K562 (cell line): Measurements from ENCODE around the gene SMAGP. TPM values are rescaled to one million over a fixed set of nuclear protein-coding genes. Genes with fewer than 3 reads are reported as not detected.

ENCODE experiments used
- CEBPG ChIP-seq, 3 experiments: fragments of 200-800 bp in 1 of 3; sonication (Bioruptor generic) in 1 of 3; sonication (generic) in 1 of 3; formaldehyde crosslinking in 1 of 3; IDR thresholded peaks in 2 of 3; conservative IDR thresholded peaks in 1 of 3; 2 replicates each; pipeline versions ENCODE4 v1.6.1 to v1.8.0; 2016 to 2022; ENCODE audit warnings: missing compliant biosample characterization in 2 of 3, missing genetic modification characterization in 2 of 3, mild to moderate bottlenecking in 1 of 3, missing genetic modification reagents in 1 of 3
- CHD4 ChIP-seq: fragments of 200-600 bp; sonication (generic); IDR thresholded peaks from 3 replicates; pipeline ENCODE4 v1.6.1; 2012; ENCODE audit warnings: low read depth, mild to moderate bottlenecking, mixed read lengths, low read length, inconsistent platforms; ENCODE audit not compliant: insufficient read depth, insufficient replicate concordance, poor library complexity, severe bottlenecking
- ESRRA ChIP-seq: fragments of 450-650 bp; IDR thresholded peaks from 2 replicates; pipeline ENCODE4 v1.6.1; 2014; ENCODE audit warnings: low read depth, mild to moderate bottlenecking, moderate library complexity, borderline replicate concordance
- ETV5 ChIP-seq: sonication (generic); formaldehyde crosslinking; IDR thresholded peaks from 2 replicates; pipeline ENCODE4 v1.4.0; 2020; ENCODE audit warnings: low read depth, mild to moderate bottlenecking, missing genetic modification reagents
- FOXK1 ChIP-seq: sonication (generic); formaldehyde crosslinking; IDR thresholded peaks from 2 replicates; pipeline ENCODE4 v1.8.0; 2022; ENCODE audit warnings: missing genetic modification reagents, mild to moderate bottlenecking, borderline replicate concordance
- HIVEP1 ChIP-seq: fragments of 250-450 bp; sonication (Bioruptor Pico); IDR thresholded peaks from 2 replicates; pipeline ENCODE4 v1.4.0; 2020; ENCODE audit warnings: mild to moderate bottlenecking
- ILK ChIP-seq: fragments of 450-650 bp; IDR thresholded peaks from 2 replicates; pipeline ENCODE4 v1.6.1; 2016; ENCODE audit warnings: missing genetic modification characterization, low read depth, mild to moderate bottlenecking, missing compliant biosample characterization, moderate library complexity, borderline replicate concordance
- KDM5B ChIP-seq: fragments of 200-600 bp; sonication (generic); IDR thresholded peaks from 2 replicates; pipeline ENCODE4 v1.6.1; 2012; ENCODE audit warnings: low read depth, mild to moderate bottlenecking, moderate library complexity, low read length, control low read depth, inconsistent platforms; ENCODE audit not compliant: insufficient replicate concordance
- MAFK ChIP-seq: IDR thresholded peaks from 2 replicates; pipeline ENCODE4 v1.6.1; 2011; ENCODE audit warnings: low read length, improper control_type of control experiment
- MECOM ChIP-seq: fragments of 250-450 bp; sonication (Bioruptor Pico); IDR thresholded peaks from 2 replicates; pipeline ENCODE4 v1.8.0; 2022; ENCODE audit warnings: inconsistent platforms
- SETDB1 ChIP-seq: IDR thresholded peaks from one replicate; pipeline ENCODE4 v1.6.1; 2012; ENCODE audit warnings: low read length, control low read depth, inconsistent platforms
- SMARCA5 ChIP-seq: fragments of 450-650 bp; IDR thresholded peaks from 2 replicates; pipeline ENCODE4 v1.6.1; 2016
- ZNF174 ChIP-seq: fragments of 250-450 bp; sonication (Bioruptor Pico); IDR thresholded peaks from 2 replicates; pipeline ENCODE4 v1.4.0; 2020; ENCODE audit warnings: mild to moderate bottlenecking
- polyA plus RNA-seq, 8 experiments: library from polyadenylated mRNA; depleted of rRNA in 4 of 8; stranded (reverse) in 5 of 8; unstranded in 3 of 8; fragments of >200 nt; fragmentation: Nextera tagmentation in 2 of 8; fragmentation: Illumina TruSeq in 1 of 8; extraction: Ambion mirVana in 2 of 8; extraction: Trizol in 1 of 8; gene quantifications; 2 replicates each; pipeline versions ENCODE4 v1.2.1 to v1.2.3, GENCODE V29; 2011 to 2014; ENCODE audit warnings: inconsistent platforms in 1 of 8, missing spikeins in 1 of 8
- total RNA-seq, 7 experiments: library from RNA; depleted of rRNA in 6 of 7; stranded (reverse); fragments of >200 nt in 6 of 7; fragmentation: Illumina TruSeq in 2 of 7; extraction: Trizol in 2 of 7; gene quantifications; 2 replicates each; pipeline versions ENCODE4 v1.2.1 to v1.2.3, GENCODE V29; 2011 to 2021; ENCODE audit warnings: low replicate concordance in 1 of 7
- TF ChIP-seq, protein P1 (sequence below): fragments of 450-650 bp; IDR thresholded peaks from 2 replicates; pipeline ENCODE4 v1.6.1; 2017; ENCODE audit warnings: antibody characterized with exemption
- TF ChIP-seq, protein P2 (sequence below): fragments of 450-650 bp; formaldehyde crosslinking; IDR thresholded peaks from 2 replicates; pipeline ENCODE4 v1.4.0; 2022; ENCODE audit warnings: missing genetic modification characterization
- TF ChIP-seq, protein P3 (sequence below): fragments of 450-650 bp; IDR thresholded peaks from one replicate; pipeline ENCODE4 v1.6.1; 2018; ENCODE audit warnings: mild to moderate bottlenecking, moderate library complexity; ENCODE audit not compliant: partially characterized antibody
- TF ChIP-seq, protein P4 (sequence below): fragments of 250-450 bp; sonication (Bioruptor Pico); IDR thresholded peaks from 2 replicates; pipeline ENCODE4 v1.4.0; 2020; ENCODE audit warnings: mild to moderate bottlenecking, moderate library complexity
- TF ChIP-seq, protein P5 (sequence below): fragments of 450-650 bp; formaldehyde crosslinking; IDR thresholded peaks from 2 replicates; pipeline ENCODE4 v1.4.0; 2022; ENCODE audit warnings: missing genetic modification characterization

SMAGP gene
- total and polyA plus RNA-seq, 9 of the 15 experiments (the other 6 are each of a cell fraction or from before 2014, with no cell fraction given) = 23.1 to 62.3 (median 29.9) TPM

DNA sequence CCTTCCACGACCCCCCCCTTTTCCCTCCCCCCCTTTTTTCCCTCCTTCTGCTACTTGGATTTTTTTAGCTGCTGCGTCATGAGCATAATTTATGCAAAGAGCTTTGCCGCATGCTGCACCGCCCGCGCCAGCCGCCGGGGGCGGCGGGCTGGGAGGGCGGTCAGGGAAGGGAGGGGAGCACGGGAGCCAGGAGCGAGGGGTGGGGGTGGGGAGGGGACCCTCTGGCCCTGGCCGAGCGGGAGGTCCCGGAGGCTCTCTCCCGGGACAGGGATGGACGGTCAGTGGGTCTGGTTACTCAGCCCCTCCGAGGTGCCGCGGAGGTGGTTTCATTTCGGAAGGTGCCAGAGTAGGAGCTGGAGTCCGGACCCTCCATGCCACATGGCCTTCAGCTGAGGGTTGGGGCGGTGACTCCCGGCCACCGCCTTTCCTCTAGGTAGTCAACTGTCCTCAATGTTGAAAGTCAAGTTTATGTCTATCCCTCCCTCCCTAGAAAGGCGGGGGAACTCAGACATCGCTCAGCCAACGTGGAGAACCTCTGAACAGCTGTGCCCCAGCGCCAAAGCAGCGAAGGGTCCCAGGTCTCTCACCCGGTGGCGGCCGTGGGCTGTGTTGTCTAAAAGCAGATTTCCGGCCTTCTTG, 52.1 kb downstream of the SMAGP start, which contains the start of gene POU6F1 (continued):
- TF ChIP-seq, protein P1, sequence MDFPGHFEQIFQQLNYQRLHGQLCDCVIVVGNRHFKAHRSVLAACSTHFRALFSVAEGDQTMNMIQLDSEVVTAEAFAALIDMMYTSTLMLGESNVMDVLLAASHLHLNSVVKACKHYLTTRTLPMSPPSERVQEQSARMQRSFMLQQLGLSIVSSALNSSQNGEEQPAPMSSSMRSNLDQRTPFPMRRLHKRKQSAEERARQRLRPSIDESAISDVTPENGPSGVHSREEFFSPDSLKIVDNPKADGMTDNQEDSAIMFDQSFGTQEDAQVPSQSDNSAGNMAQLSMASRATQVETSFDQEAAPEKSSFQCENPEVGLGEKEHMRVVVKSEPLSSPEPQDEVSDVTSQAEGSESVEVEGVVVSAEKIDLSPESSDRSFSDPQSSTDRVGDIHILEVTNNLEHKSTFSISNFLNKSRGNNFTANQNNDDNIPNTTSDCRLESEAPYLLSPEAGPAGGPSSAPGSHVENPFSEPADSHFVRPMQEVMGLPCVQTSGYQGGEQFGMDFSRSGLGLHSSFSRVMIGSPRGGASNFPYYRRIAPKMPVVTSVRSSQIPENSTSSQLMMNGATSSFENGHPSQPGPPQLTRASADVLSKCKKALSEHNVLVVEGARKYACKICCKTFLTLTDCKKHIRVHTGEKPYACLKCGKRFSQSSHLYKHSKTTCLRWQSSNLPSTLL = no peak
- no peak for TF ChIP-seq CEBPG (CRISPR knock-in tag; IDR thresholded peaks at IDR 0.05)
- TF ChIP-seq CEBPG (tag; conservative IDR thresholded peaks at IDR 0.05 in 1 of 2, IDR thresholded peaks at IDR 0.05 in 1 of 2) = no peak
- no peak for TF ChIP-seq MAFK
- TF ChIP-seq HIVEP1 (CRISPR knock-in tag) = no peak
- TF ChIP-seq ETV5 = no peak
- no peak for TF ChIP-seq SETDB1
- TF ChIP-seq FOXK1 = no peak
- TF ChIP-seq, protein P2, sequence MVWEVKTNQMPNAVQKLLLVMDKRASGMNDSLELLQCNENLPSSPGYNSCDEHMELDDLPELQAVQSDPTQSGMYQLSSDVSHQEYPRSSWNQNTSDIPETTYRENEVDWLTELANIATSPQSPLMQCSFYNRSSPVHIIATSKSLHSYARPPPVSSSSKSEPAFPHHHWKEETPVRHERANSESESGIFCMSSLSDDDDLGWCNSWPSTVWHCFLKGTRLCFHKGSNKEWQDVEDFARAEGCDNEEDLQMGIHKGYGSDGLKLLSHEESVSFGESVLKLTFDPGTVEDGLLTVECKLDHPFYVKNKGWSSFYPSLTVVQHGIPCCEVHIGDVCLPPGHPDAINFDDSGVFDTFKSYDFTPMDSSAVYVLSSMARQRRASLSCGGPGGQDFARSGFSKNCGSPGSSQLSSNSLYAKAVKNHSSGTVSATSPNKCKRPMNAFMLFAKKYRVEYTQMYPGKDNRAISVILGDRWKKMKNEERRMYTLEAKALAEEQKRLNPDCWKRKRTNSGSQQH = no peak
- no peak for TF ChIP-seq SMARCA5
- TF ChIP-seq KDM5B = no peak
- TF ChIP-seq ILK = no peak
- no peak for TF ChIP-seq MECOM
- TF ChIP-seq, protein P3, sequence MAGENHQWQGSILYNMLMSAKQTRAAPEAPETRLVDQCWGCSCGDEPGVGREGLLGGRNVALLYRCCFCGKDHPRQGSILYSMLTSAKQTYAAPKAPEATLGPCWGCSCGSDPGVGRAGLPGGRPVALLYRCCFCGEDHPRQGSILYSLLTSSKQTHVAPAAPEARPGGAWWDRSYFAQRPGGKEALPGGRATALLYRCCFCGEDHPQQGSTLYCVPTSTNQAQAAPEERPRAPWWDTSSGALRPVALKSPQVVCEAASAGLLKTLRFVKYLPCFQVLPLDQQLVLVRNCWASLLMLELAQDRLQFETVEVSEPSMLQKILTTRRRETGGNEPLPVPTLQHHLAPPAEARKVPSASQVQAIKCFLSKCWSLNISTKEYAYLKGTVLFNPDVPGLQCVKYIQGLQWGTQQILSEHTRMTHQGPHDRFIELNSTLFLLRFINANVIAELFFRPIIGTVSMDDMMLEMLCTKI = no peak
- TF ChIP-seq, protein P4, sequence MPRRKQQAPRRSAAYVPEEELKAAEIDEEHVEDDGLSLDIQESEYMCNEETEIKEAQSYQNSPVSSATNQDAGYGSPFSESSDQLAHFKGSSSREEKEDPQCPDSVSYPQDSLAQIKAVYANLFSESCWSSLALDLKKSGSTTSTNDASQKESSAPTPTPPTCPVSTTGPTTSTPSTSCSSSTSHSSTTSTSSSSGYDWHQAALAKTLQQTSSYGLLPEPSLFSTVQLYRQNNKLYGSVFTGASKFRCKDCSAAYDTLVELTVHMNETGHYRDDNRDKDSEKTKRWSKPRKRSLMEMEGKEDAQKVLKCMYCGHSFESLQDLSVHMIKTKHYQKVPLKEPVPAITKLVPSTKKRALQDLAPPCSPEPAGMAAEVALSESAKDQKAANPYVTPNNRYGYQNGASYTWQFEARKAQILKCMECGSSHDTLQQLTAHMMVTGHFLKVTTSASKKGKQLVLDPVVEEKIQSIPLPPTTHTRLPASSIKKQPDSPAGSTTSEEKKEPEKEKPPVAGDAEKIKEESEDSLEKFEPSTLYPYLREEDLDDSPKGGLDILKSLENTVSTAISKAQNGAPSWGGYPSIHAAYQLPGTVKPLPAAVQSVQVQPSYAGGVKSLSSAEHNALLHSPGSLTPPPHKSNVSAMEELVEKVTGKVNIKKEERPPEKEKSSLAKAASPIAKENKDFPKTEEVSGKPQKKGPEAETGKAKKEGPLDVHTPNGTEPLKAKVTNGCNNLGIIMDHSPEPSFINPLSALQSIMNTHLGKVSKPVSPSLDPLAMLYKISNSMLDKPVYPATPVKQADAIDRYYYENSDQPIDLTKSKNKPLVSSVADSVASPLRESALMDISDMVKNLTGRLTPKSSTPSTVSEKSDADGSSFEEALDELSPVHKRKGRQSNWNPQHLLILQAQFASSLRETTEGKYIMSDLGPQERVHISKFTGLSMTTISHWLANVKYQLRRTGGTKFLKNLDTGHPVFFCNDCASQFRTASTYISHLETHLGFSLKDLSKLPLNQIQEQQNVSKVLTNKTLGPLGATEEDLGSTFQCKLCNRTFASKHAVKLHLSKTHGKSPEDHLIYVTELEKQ = no peak
- TF ChIP-seq, protein P5, sequence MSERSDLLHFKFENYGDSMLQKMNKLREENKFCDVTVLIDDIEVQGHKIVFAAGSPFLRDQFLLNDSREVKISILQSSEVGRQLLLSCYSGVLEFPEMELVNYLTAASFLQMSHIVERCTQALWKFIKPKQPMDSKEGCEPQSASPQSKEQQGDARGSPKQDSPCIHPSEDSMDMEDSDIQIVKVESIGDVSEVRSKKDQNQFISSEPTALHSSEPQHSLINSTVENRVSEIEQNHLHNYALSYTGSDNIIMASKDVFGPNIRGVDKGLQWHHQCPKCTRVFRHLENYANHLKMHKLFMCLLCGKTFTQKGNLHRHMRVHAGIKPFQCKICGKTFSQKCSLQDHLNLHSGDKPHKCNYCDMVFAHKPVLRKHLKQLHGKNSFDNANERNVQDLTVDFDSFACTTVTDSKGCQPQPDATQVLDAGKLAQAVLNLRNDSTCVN (CRISPR knock-in tag) = no peak
- no peak for TF ChIP-seq ZNF174
- no peak for TF ChIP-seq ESRRA
- TF ChIP-seq CHD4 = no peak
